GM23338 (cell line): ENCODE measurements around the gene MYOM1.

Experiments used
- CREB1 ChIP-seq: fragments of 250-450 bp; sonication (Bioruptor Pico); IDR thresholded peaks from 2 replicates; pipeline ENCODE4 v1.5.0; 2020; ENCODE audit warnings: low read depth, mild to moderate bottlenecking, moderate library complexity
- EZH2 ChIP-seq: fragments of 200-600 bp; sonication (generic); IDR thresholded peaks from one replicate; pipeline ENCODE4 v1.8.0; 2017; ENCODE audit warnings: antibody characterized with exemption, mild to moderate bottlenecking, low read depth; ENCODE audit not compliant: unreplicated experiment
- EZH2phosphoT487 ChIP-seq: fragments of 200-600 bp; sonication (generic); IDR thresholded peaks from one replicate; pipeline ENCODE4 v1.8.1; 2018; ENCODE audit warnings: antibody characterized with exemption; ENCODE audit not compliant: unreplicated experiment
- JUNB ChIP-seq: IDR thresholded peaks from one replicate; pipeline ENCODE4 v1.6.1; 2016; ENCODE audit warnings: antibody characterized with exemption; ENCODE audit not compliant: unreplicated experiment
- POLR2AphosphoS5 ChIP-seq: IDR thresholded peaks from 2 replicates; pipeline ENCODE4 v1.6.1; 2016; ENCODE audit warnings: antibody characterized with exemption, low read depth
- STAT1 ChIP-seq: IDR thresholded peaks from one replicate; pipeline ENCODE4 v1.6.1; 2016; ENCODE audit warnings: antibody characterized with exemption; ENCODE audit not compliant: unreplicated experiment
- ZNF114 ChIP-seq: fragments of 250-450 bp; sonication (Bioruptor Pico); IDR thresholded peaks from 2 replicates; pipeline ENCODE4 v1.5.0; 2020; ENCODE audit warnings: mild to moderate bottlenecking, moderate library complexity
- ZNF331 ChIP-seq: fragments of 250-450 bp; sonication (Bioruptor Pico); IDR thresholded peaks from 2 replicates; pipeline ENCODE4 v1.5.0; 2020; ENCODE audit warnings: low read depth, mild to moderate bottlenecking, moderate library complexity
- ZNF462 ChIP-seq: fragments of 250-450 bp; sonication (Bioruptor Pico); IDR thresholded peaks from 2 replicates; pipeline ENCODE4 v1.5.0; 2020; ENCODE audit warnings: mild to moderate bottlenecking, moderate library complexity
- TF ChIP-seq, protein P1 (sequence below), 2 experiments: fragments of 200-600 bp in 1 of 2; sonication (generic) in 1 of 2; conservative IDR thresholded peaks; 2 replicates each; pipeline versions ENCODE4 v1.5.1 to v1.6.1; 2016 to 2017; ENCODE audit warnings: antibody characterized with exemption in 2 of 2, low read depth in 2 of 2, mild to moderate bottlenecking in 2 of 2, moderate library complexity in 1 of 2
- TF ChIP-seq, protein P2 (sequence below): IDR thresholded peaks from one replicate; pipeline ENCODE4 v1.6.1; 2018; ENCODE audit warnings: antibody characterized with exemption; ENCODE audit not compliant: unreplicated experiment
- TF ChIP-seq, protein P3 (sequence below): IDR thresholded peaks from 2 replicates; pipeline ENCODE4 v1.6.1; 2016; ENCODE audit warnings: antibody characterized with exemption

- TF ChIP-seq, protein P1, sequence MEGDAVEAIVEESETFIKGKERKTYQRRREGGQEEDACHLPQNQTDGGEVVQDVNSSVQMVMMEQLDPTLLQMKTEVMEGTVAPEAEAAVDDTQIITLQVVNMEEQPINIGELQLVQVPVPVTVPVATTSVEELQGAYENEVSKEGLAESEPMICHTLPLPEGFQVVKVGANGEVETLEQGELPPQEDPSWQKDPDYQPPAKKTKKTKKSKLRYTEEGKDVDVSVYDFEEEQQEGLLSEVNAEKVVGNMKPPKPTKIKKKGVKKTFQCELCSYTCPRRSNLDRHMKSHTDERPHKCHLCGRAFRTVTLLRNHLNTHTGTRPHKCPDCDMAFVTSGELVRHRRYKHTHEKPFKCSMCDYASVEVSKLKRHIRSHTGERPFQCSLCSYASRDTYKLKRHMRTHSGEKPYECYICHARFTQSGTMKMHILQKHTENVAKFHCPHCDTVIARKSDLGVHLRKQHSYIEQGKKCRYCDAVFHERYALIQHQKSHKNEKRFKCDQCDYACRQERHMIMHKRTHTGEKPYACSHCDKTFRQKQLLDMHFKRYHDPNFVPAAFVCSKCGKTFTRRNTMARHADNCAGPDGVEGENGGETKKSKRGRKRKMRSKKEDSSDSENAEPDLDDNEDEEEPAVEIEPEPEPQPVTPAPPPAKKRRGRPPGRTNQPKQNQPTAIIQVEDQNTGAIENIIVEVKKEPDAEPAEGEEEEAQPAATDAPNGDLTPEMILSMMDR (conservative IDR thresholded peaks at IDR 0.05; ENCODE audit: low read depth in 2 of 2) = no peak
- TF ChIP-seq POLR2AphosphoS5 = no peak
- TF ChIP-seq CREB1 = no peak
- TF ChIP-seq, protein P2, sequence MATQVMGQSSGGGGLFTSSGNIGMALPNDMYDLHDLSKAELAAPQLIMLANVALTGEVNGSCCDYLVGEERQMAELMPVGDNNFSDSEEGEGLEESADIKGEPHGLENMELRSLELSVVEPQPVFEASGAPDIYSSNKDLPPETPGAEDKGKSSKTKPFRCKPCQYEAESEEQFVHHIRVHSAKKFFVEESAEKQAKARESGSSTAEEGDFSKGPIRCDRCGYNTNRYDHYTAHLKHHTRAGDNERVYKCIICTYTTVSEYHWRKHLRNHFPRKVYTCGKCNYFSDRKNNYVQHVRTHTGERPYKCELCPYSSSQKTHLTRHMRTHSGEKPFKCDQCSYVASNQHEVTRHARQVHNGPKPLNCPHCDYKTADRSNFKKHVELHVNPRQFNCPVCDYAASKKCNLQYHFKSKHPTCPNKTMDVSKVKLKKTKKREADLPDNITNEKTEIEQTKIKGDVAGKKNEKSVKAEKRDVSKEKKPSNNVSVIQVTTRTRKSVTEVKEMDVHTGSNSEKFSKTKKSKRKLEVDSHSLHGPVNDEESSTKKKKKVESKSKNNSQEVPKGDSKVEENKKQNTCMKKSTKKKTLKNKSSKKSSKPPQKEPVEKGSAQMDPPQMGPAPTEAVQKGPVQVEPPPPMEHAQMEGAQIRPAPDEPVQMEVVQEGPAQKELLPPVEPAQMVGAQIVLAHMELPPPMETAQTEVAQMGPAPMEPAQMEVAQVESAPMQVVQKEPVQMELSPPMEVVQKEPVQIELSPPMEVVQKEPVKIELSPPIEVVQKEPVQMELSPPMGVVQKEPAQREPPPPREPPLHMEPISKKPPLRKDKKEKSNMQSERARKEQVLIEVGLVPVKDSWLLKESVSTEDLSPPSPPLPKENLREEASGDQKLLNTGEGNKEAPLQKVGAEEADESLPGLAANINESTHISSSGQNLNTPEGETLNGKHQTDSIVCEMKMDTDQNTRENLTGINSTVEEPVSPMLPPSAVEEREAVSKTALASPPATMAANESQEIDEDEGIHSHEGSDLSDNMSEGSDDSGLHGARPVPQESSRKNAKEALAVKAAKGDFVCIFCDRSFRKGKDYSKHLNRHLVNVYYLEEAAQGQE = no peak
- TF ChIP-seq ZNF331 (CRISPR knock-in tag) = no peak
- no peak for TF ChIP-seq EZH2
- TF ChIP-seq EZH2phosphoT487 = no peak
- no peak for TF ChIP-seq JUNB
- TF ChIP-seq ZNF114 (CRISPR knock-in tag) = no peak
- TF ChIP-seq STAT1 = no peak
- no peak for TF ChIP-seq ZNF462
- TF ChIP-seq, protein P3, sequence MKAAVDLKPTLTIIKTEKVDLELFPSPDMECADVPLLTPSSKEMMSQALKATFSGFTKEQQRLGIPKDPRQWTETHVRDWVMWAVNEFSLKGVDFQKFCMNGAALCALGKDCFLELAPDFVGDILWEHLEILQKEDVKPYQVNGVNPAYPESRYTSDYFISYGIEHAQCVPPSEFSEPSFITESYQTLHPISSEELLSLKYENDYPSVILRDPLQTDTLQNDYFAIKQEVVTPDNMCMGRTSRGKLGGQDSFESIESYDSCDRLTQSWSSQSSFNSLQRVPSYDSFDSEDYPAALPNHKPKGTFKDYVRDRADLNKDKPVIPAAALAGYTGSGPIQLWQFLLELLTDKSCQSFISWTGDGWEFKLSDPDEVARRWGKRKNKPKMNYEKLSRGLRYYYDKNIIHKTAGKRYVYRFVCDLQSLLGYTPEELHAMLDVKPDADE = no peak
Measured at GRCh38 chr18:3074087-3074486, 145.7 kb downstream of the MYOM1 start.
